ENCODE data around the gene LETM1. TPM values are rescaled to one million over a fixed set of nuclear protein-coding genes. Genes with fewer than 3 reads are reported as not detected.

Gene LETM1
- total RNA-seq, 2 donors from 2014 or later: 64.5 to 129 TPM

DNA sequence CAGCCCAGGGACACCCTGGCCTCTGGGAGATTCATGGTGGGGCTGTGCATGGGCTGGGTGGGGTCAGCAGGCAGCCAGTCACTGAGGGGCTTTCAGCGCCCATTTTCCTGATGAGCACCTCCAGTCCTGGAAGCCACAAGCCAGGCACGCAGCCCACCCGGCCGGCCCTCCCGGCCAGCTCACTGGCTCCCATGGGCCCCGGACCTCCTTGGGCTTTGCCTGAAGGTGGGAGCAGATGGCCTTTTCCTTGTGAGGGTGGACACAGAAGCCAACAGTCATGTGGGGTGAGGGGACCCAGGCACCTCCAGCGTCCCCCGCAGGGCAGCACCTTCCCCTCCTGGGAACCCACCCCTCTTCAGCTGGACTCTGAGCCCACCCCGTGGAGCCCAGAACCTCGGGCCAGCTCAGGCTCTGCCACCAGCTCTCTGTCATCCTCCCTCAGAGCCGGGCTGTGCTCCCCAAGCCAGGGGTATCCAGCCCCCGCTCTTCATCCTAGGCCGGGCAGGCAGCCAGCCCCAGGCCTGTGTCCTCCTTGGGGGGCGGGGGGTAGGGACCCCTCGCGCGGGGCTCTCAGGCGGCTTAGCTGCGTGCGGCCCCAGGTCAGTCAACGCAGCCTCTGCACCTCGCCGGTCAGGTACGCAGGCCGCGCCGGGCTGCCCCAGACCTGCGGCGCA, 63.7 kb downstream of the LETM1 start:
- H3K4me3 Mint-ChIP-seq: no peak overlapping the region
- no peak overlapping the region for H3K27ac Mint-ChIP-seq
- ATAC-seq: no peak
- H3K27me3 Mint-ChIP-seq: peaks cover 0 to 7% of the 10 kb centered on the region in 2 donors
- no peaks in the 10 kb centered on the region for H3K36me3 Mint-ChIP-seq
- H3K9me3 Mint-ChIP-seq: no peaks in the 10 kb centered on the region
- no peaks in the 10 kb centered on the region for H3K4me1 Mint-ChIP-seq (ENCODE audit: low read depth in 2 of 2)
- DNase-seq (ENCODE audit: low spot score): no peak

DNA sequence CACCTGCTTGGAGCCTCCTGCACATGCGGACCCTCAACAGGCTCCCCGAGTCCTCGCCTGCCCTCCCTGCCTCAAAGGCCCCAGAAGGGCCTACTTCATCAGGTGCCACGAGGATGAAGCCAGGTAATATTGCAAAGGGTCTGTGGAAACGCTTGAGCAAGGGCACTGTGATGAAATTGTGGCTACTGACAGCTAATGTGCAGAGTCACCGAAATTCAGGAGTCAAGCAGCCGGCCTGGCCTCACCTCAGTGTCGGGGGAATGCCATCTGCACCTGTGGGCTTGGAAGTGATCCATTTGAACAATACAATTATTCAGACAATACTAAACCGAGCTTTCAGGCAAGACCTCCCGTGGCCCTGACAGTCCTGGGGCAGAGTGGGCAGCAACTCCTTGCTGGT, 66.0 kb downstream of the LETM1 start:
- Mint-ChIP-seq H3K27me3 (peaks cover 0 to 2% of the 10 kb centered on the region in 2 donors), H3K36me3 (no peaks in the 10 kb centered on the region), H3K9me3 (no peaks in the 10 kb centered on the region), H3K4me1 (ENCODE audit: low read depth in 2 of 2) (no peaks in the 10 kb centered on the region), H3K27ac (no peak overlapping the region), H3K4me3 (no peak overlapping the region)
- ATAC-seq (no peak), DNase-seq (ENCODE audit: low spot score) (no peak)

DNA sequence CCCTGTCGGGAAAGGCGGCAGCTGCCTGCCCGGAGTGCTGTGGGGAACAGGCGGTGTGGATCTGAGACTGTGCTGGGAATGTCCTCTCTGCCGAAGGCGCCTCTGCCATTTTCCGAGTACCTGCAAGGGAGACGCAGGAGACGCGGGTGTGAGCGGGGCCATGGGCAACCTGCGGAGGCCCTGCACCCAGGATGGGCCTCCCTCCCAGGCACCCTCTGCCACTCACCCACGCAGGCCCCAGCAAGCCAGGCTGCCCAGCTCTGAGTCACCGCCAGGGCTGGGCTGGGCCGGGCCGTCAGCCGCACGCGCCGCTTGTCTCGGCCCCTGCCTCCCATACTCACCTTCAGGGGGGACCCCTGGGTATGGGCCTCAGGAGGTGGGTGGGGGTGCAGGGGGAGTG, 66.4 kb downstream of the LETM1 start:
- Mint-ChIP-seq H3K4me1 (ENCODE audit: low read depth in 2 of 2) (no peaks in the 10 kb centered on the region), H3K9me3 (no peaks in the 10 kb centered on the region), H3K36me3 (no peaks in the 10 kb centered on the region), H3K4me3 (no peak overlapping the region), H3K27me3 (peaks cover 0 to 2% of the 10 kb centered on the region in 2 donors), H3K27ac (no peak overlapping the region)
- ATAC-seq: no peak
- DNase-seq (ENCODE audit: low spot score): no peak

DNA sequence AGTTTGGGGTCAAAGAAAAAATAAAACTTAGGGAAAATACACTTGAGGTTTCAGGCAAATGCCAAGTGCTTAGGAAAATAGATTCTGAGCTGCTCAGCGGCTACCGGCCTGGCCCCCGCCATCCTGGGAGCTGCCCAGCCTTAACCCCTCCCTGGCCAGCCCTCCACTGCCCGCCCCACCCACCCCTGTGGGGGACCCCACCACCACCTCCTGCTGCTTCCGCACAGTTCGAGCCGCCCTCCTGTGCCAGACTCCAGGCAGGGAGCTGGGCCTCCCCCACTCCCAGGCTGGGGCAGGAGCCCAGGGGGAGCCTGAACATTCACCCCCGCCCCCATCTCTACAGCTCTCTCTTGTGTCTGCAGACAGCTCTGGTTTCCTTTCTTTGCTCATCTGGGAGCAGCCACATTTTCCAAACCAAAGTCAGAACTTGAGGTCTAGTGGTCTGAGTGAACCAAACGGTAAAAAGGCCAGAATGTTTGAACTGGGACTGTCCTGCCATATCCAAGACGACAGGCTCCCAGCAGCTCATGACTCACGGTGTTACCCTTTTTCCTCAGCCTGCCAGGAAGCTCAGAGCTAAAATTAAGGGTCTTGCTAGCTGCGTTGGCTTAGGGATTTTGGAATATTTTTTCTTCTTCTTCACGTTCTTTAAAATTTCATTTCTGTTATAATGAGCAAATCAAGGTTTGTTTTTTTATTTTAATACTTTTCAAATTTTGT, 67.5 kb downstream of the LETM1 start:
- ATAC-seq: no peak
- H3K9me3 Mint-ChIP-seq: no peaks in the 10 kb centered on the region
- no peak overlapping the region for H3K27ac Mint-ChIP-seq

DNA sequence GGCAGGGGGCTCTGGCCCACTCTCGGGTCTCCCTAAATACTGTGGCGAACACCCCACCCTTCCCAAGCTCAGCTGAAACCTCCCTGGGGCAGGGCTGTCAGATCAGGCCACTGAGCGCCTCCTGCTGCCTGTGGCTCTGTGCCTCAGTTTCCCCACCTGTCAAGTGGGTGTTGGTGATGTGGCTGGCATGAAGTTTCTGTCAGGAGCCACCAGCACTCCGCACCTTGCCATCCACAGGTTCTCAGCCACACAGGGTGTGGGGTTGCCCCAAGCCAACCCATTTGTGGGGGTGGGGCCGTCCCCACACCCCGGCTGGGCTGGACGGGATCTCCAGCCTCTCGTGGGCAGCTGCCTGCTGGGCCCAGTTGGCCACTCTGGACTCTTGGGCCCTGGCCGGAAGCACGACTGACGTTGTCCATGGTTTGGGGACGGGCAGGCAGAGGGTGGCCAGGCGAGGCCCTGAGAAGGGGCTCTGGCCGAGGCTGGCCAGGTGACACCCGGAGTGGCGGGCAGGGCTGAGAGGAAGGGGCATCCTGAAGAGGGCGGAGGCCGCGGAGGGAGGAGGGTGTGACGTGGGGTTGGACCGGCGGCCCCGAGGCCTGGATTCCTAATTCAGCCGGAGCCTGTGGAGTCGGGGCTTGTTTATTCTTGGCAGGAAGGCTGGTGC, 68.4 kb downstream of the LETM1 start:
- Mint-ChIP-seq H3K27me3 (peaks cover 0 to 2% of the 10 kb centered on the region in 2 donors), H3K27ac (no peak overlapping the region), H3K4me3 (no peak overlapping the region), H3K36me3 (no peaks in the 10 kb centered on the region), H3K4me1 (ENCODE audit: low read depth in 2 of 2) (no peaks in the 10 kb centered on the region), H3K9me3 (no peaks in the 10 kb centered on the region)
- no peak for DNase-seq (ENCODE audit: low spot score)
- ATAC-seq: no peak

More for the DNA sequence above, 67.5 kb downstream of the LETM1 start:
- Mint-ChIP-seq H3K27me3 (peaks cover 0 to 2% of the 10 kb centered on the region in 2 donors), H3K36me3 (no peaks in the 10 kb centered on the region), H3K4me3 (no peak overlapping the region), H3K4me1 (ENCODE audit: low read depth in 2 of 2) (no peaks in the 10 kb centered on the region)
- DNase-seq (ENCODE audit: low spot score): no peak

DNA sequence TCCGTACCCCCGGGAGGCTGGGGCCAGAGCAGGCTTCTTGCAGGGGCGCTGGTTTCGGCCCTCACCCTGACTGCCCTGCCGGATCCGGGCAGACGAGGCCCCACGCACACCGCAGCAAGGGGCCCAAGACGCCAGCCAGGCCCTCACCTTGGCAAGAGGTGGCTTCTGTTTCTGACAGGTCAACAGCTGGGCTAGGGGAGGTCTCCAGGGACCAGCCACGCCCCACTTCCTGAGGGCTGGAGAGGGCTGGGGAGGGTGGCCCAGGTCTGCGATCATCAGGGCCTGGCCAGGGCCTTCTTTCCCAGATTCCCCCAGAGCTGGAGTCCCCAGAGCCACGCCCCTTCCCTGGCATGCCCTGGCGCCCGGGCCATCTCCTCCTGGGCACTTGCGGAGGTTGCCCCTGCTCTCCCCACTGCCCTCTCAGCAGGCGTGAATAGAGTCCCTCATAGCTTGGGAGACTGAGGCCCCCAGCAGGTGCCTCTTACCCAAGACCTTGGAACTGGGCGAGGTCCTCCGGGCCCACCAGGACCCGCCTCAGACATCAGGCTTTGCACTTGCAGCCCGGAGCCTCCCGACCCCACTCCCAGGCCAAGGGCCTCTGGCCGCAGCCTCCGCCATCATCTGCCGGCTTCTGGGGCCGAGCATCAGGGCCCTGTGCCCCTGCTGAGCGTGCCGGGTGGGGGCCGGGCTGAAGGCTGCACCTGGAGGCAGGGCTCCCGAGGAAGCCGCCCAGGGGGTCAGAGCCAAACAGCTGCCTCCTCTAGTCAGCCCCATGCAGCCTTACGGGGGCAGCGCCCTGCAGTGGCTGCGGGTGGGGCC, 69.2 kb downstream of the LETM1 start:
- H3K4me1 Mint-ChIP-seq (ENCODE audit: low read depth in 2 of 2): no peaks in the 10 kb centered on the region
- peaks cover 0 to 2% of the 10 kb centered on the region in 2 donors for H3K27me3 Mint-ChIP-seq
- no peak for DNase-seq (ENCODE audit: low spot score)
- no peaks in the 10 kb centered on the region for H3K36me3 Mint-ChIP-seq
- no peaks in the 10 kb centered on the region for H3K9me3 Mint-ChIP-seq
- no peak for ATAC-seq
- no peak overlapping the region for H3K4me3 Mint-ChIP-seq
- no peak overlapping the region for H3K27ac Mint-ChIP-seq

DNA sequence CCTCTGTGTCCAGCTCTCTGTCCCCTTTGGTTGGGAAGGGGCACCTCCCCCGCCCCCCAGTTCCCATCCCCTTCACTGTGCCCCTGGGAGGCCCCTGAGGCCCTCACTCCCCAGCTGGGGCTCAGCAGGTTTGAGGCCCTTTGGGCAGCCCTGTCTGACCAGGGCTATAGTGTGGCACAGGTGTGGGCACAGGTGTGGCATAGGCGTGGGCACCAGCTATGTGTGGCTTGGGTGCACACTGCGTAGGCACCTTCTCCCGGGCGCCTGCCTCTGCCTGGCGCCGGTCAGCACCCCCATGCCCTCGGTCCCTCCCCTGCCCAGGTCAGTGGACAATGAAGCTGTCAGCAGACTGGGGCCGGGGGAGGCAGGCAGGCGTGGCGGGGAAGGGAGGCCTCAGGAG, 70.4 kb downstream of the LETM1 start:
- DNase-seq (ENCODE audit: low spot score) (no peak), ATAC-seq (no peak)
- H3K36me3 Mint-ChIP-seq: no peaks in the 10 kb centered on the region
- no peaks in the 10 kb centered on the region for H3K27me3 Mint-ChIP-seq
- no peaks in the 10 kb centered on the region for H3K9me3 Mint-ChIP-seq
- no peak overlapping the region for H3K27ac Mint-ChIP-seq
- H3K4me1 Mint-ChIP-seq (ENCODE audit: low read depth in 2 of 2): no peaks in the 10 kb centered on the region
- H3K4me3 Mint-ChIP-seq: no peak overlapping the region

DNA sequence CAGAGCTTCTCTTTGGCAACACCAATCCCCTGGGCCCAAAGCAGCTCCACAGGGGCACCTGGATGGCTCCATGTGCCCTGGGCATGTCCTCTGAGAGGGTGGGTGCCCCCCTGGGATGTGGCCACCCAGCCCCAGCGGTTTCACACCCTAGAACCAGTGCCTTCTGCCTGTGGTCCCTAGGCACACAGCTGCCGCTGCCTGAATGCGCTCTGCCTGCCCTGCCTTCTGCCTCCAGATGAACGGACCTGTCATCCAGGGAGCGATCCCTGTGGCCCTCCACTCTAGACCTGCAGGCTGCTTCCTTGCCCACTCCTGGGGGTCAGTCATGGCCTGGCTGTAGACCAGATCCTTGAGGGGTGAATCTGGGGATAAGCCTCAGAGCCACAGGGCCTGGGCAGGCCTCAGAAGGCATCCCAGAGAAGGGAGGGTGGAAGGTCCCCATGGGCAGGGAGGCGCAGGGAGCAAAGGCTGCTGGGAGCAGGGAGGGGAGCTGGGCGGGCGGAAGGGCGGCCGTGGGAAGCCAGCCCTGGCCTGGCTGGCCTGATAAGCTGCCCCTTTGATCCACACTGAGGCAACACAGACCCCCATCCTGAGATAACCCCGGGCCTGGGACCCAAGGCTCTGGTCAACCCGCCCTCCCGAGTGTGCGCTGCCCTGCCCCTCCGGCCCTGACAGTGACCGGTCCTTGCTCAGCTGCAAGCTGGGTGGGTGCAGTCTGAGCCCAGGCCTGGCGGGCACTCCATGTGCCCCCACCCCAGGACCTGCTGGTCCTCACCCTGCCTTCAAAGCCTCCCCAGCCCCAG, 71.0 kb downstream of the LETM1 start:
- no peaks in the 10 kb centered on the region for H3K9me3 Mint-ChIP-seq
- no peak overlapping the region for H3K27ac Mint-ChIP-seq
- H3K36me3 Mint-ChIP-seq: no peaks in the 10 kb centered on the region
- no peaks in the 10 kb centered on the region for H3K4me1 Mint-ChIP-seq (ENCODE audit: low read depth in 2 of 2)
- no peaks in the 10 kb centered on the region for H3K27me3 Mint-ChIP-seq
- no peak for DNase-seq (ENCODE audit: low spot score)
- ATAC-seq: no peak
- H3K4me3 Mint-ChIP-seq: no peak overlapping the region

DNA sequence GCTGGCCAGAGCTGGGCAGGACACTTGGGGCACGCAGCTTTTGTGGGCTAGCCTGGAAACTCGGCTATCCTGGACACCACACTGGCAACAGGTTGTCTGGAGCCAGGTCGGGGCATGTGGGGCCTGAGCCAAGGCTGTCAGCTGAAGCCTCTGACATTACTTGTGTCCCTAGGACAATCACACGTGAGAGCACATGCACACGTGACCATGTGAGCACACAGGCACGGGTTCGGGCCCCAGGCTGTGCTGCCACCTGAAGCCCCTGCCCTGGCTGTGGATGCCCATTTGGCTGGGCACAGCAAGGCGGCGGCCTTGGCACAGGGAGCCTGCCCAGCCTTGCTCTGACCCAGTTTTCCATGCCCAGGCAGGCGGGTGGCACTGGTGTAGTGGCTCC, 71.6 kb downstream of the LETM1 start:
- Mint-ChIP-seq H3K36me3 (no peaks in the 10 kb centered on the region), H3K9me3 (no peaks in the 10 kb centered on the region)

DNA sequence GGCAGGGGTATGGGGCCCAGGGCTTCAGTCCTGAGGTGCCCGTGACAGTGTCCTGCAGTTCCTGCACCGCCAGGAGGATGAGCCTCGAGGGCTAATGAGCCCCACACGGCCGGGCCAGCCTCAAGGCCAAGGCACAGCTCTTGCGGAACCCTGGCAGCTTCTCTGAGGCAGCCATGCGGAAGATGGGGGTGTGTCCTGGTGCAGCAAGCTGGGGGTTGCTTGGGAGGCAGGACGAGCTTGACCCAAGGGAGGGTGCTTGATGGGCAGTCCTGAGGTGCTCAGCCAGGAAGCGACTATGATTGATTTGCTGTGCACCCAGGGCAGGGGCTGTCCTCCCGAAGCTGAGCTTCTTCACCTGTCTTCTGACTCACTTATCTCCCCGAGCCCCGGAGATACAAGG, 72.0 kb downstream of the LETM1 start:
- no peaks in the 10 kb centered on the region for H3K36me3 Mint-ChIP-seq
- H3K27me3 Mint-ChIP-seq: no peaks in the 10 kb centered on the region

More for the DNA sequence above, 71.6 kb downstream of the LETM1 start:
- no peak overlapping the region for H3K27ac Mint-ChIP-seq
- no peaks in the 10 kb centered on the region for H3K4me1 Mint-ChIP-seq (ENCODE audit: low read depth in 2 of 2)
- no peak overlapping the region for H3K4me3 Mint-ChIP-seq
- ATAC-seq (no peak), DNase-seq (ENCODE audit: low spot score) (no peak)
- no peaks in the 10 kb centered on the region for H3K27me3 Mint-ChIP-seq

DNA sequence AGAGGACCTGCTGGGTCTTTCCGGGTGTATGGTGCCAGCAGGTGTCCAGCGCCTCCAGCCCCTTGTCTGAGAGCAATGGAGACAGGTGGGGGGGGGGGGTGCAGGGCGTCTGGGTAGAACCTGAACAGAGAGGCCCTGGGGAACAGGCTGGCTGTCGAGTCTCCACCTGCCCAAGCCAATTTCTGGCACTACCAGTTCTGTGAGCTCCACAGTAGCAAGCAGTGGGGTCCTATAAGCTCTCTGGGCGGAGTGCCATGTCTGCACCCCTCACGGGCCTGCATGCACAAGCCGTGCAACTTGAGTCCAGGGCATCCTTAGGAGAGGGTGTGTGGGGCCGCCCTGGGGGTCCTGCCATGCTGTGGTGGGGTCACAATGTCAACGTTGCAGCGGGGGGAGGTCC, 72.9 kb downstream of the LETM1 start:
- H3K36me3 Mint-ChIP-seq: no peaks in the 10 kb centered on the region
- H3K9me3 Mint-ChIP-seq: no peaks in the 10 kb centered on the region
- DNase-seq (ENCODE audit: low spot score): no peak
- no peak overlapping the region for H3K27ac Mint-ChIP-seq
- H3K4me1 Mint-ChIP-seq (ENCODE audit: low read depth in 2 of 2): no peaks in the 10 kb centered on the region
- no peak for ATAC-seq
- no peaks in the 10 kb centered on the region for H3K27me3 Mint-ChIP-seq
- H3K4me3 Mint-ChIP-seq: no peak overlapping the region

More for the DNA sequence above, 72.0 kb downstream of the LETM1 start:
- Mint-ChIP-seq H3K4me1 (ENCODE audit: low read depth in 2 of 2) (no peaks in the 10 kb centered on the region), H3K27ac (no peak overlapping the region), H3K4me3 (no peak overlapping the region), H3K9me3 (no peaks in the 10 kb centered on the region)
- DNase-seq (ENCODE audit: low spot score) (no peak), ATAC-seq (no peak)

DNA sequence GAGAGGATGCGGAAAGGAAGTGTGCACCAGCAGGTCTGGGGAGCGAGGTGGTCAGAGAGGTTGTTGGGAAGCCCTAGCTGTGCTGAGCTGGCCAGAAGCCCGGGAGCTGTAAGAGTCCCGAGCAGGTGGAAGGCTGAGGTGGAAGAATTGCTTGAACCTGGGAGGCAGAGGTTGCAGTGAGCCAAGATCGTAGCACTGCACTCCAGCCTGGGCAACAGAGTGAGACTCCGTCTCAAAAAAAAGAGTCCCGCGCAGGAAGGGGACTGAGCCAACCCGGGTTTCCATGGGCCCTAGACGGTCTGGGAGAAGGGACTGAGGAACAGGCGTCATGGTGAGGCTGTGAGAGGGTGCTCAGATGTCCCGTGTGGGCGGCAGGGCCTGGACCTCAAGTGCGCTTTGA, 75.5 kb downstream of the LETM1 start:
- no peak overlapping the region for H3K27ac Mint-ChIP-seq
- no peaks in the 10 kb centered on the region for H3K4me1 Mint-ChIP-seq (ENCODE audit: low read depth in 2 of 2)
- H3K9me3 Mint-ChIP-seq: no peaks in the 10 kb centered on the region
- DNase-seq (ENCODE audit: low spot score): no peak
- no peaks in the 10 kb centered on the region for H3K36me3 Mint-ChIP-seq
- H3K27me3 Mint-ChIP-seq: no peaks in the 10 kb centered on the region
- no peak overlapping the region for H3K4me3 Mint-ChIP-seq
- ATAC-seq: no peak

All from natural killer cell treated with Interleukin-12 subunit alpha and Interleukin-12 subunit beta and Interleukin-15 and Interleukin-18, amount 100 ng/mL, for 72 hours (primary cell).